Mucosa of rectum (tissue), 2 donors: ENCODE results near the gene PRR22.

Experiments used
- H3K27ac ChIP-seq, 2 donors: one replicate each; pipeline ENCODE4 v1.7.0; 2013; ENCODE audit warnings: inconsistent platforms in 2 of 2, low read depth in 2 of 2, low read length in 2 of 2
- H3K27me3 ChIP-seq, 2 donors: one replicate each; pipeline ENCODE4 v1.7.0; 2013; ENCODE audit warnings: low read length in 2 of 2; ENCODE audit not compliant: control insufficient read depth in 2 of 2, insufficient read depth in 2 of 2
- H3K36me3 ChIP-seq, 2 donors: one replicate each; pipeline ENCODE4 v1.7.0; 2013; ENCODE audit warnings: low read length in 2 of 2; ENCODE audit not compliant: control insufficient read depth in 2 of 2, insufficient read depth in 2 of 2
- H3K4me1 ChIP-seq, 2 donors: one replicate each; pipeline ENCODE4 v1.7.0; 2013; ENCODE audit warnings: low read length in 2 of 2, mild to moderate bottlenecking in 1 of 2; ENCODE audit not compliant: control insufficient read depth in 2 of 2, insufficient read depth in 2 of 2
- H3K4me3 ChIP-seq, 2 donors: one replicate each; pipeline ENCODE4 v1.7.0; 2013; ENCODE audit warnings: low read length in 2 of 2
- H3K9ac ChIP-seq, 2 donors: one replicate each; pipeline ENCODE4 v1.7.0; 2013; ENCODE audit warnings: low read length in 2 of 2, low read depth in 1 of 2, mild to moderate bottlenecking in 1 of 2
- H3K9me3 ChIP-seq, 2 donors: one replicate each; pipeline ENCODE4 v1.7.0; 2013; ENCODE audit warnings: low read length in 2 of 2; ENCODE audit not compliant: control insufficient read depth in 2 of 2
- donor health status: healthy.
- donor health status: Normal muscosa, but diverticular disease.

PRR22 gene

DNA sequence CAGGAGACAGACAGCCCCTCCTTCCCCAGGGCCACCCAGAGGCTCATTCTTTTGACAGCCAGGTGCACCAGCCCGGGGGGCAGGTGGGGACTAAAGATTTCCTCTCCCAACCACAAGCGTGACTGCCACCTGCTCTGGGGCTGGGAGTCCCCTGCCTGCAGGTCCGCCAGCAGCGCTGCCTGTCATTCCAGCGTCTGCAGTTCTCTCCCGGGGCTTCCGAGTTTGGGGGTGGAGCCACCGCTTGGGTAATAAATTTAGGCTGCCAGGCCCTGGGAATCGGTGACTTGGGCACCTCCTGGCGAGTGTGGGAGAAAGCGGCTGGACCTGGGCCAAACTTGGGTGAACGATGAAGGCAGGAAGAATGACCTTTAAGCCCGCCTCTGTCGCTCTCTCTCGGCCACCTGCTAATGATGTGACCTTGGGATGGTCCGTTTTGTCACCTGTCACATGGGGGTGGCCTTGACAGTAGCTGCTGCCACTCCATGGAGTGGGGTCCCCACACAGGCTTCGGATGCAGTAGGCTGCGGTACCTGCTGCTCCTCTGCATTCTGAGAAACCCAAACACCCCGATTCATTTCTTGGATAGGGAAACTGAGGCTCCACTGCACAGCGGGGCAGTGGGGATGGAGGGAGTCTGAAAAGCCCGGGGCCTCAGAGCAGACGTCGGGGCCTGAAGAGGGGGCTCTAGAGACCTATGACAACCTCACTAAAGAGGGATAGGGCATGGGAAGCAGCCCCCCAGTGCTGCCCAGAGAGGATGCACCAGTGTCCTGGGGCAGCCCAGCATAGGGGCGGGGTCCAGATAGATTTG, 42.2 kb upstream of the PRR22 start:
- Histone ChIP-seq H3K4me3 (peak overlapping the region in 1 of 2 donors; percentile 81), H3K36me3 (peaks cover 0 to 7% of the 10 kb centered on the region in 2 donors), H3K9me3 (no peaks in the 10 kb centered on the region), H3K27ac (peak overlapping the region in 1 of 2 donors; percentile 85), H3K9ac (peak overlapping the region; percentile 5 to 22), H3K4me1 (peaks cover 11 to 19% of the 10 kb centered on the region in 2 donors), H3K27me3 (no peaks in the 10 kb centered on the region)

DNA sequence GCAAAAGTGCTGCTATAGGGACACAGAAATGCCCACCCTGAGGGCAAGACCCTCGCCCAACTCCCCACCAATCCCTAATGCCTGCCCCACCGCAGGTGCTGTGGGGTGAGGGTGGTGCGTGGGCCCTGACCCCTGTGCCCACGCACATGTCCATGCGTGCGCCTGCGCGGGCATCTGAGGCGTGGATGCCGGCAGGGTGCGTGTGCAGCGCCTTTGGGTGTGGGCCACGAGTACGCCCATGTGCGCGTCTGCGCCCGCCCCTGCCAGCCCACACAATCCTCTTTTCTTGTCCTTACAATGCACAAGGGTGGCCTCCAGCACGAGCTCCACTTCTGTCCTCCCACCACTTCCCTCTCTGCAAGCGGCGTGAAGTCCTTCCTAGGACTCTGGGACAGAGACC, 40.6 kb upstream of the PRR22 start:
- no peak overlapping the region for H3K4me3 ChIP-seq
- H3K9me3 ChIP-seq: no peaks in the 10 kb centered on the region
- peaks cover 0 to under 1% of the 10 kb centered on the region in 2 donors for H3K36me3 ChIP-seq
- H3K27me3 ChIP-seq: no peaks in the 10 kb centered on the region
- H3K27ac ChIP-seq: no peak overlapping the region
- peaks cover 11 to 19% of the 10 kb centered on the region in 2 donors for H3K4me1 ChIP-seq
- no peak overlapping the region for H3K9ac ChIP-seq

DNA sequence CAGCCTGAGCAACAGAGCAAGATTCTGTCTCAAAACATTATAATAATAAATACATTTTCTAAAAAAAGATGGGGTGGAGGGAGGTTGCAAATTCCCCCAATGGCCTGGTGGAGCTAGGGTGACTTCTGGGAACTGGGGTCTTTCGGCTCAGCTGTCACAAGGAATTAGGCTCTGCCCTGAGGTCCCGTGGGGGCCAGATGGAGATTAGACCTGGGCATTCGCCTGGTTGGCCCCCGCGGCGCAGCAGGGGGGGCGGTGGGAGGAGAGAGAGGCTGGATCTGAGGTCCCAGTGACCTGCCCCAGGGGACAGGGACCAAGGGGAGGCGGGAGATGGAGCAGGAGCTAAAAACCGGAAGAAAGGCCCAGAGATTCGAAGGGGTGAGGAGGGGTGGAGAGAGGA, 40.2 kb upstream of the PRR22 start:
- Histone ChIP-seq H3K9ac (no peak overlapping the region), H3K9me3 (no peaks in the 10 kb centered on the region), H3K4me1 (peaks cover 11 to 18% of the 10 kb centered on the region in 2 donors), H3K4me3 (no peak overlapping the region), H3K36me3 (no peaks in the 10 kb centered on the region), H3K27me3 (no peaks in the 10 kb centered on the region), H3K27ac (no peak overlapping the region)

DNA sequence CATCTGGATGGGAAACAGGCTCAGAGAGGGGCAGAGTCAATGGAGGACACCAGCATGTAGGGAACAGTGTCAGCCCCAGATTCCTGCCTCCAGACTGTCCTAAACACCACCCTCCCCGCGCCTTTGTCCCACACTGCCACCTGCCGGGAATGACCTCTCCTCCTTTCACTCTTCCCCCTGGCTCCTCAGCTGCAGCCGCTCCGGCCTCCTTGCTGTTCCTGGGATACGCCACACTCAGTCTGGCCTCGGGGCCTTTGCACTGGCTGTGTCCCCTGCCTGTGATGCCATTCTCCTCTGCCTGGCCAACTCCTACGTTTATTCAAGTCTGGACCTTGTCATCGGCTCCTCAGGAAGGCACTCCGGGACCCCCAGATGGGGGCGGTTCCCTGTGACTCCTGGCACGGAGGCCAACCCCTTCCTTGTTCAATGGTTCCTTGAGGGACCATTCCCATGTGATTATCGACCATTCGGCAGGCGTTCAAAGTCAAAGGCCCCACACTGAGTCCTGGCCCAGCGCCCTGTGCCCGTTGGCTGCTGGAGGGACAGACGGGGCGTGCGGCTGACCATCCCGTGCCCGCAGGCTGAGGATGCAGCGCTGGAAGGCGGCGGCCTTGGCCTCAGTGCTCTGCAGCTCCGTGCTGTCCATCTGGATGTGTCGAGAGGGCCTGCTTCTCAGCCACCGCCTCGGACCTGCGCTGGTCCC, 39.2 kb upstream of the PRR22 start:
- H3K9ac ChIP-seq: no peak overlapping the region
- H3K27me3 ChIP-seq: no peaks in the 10 kb centered on the region
- no peaks in the 10 kb centered on the region for H3K36me3 ChIP-seq
- no peak overlapping the region for H3K27ac ChIP-seq
- peaks cover 10 to 14% of the 10 kb centered on the region in 2 donors for H3K4me1 ChIP-seq
- H3K9me3 ChIP-seq: no peaks in the 10 kb centered on the region
- H3K4me3 ChIP-seq: no peak overlapping the region

DNA sequence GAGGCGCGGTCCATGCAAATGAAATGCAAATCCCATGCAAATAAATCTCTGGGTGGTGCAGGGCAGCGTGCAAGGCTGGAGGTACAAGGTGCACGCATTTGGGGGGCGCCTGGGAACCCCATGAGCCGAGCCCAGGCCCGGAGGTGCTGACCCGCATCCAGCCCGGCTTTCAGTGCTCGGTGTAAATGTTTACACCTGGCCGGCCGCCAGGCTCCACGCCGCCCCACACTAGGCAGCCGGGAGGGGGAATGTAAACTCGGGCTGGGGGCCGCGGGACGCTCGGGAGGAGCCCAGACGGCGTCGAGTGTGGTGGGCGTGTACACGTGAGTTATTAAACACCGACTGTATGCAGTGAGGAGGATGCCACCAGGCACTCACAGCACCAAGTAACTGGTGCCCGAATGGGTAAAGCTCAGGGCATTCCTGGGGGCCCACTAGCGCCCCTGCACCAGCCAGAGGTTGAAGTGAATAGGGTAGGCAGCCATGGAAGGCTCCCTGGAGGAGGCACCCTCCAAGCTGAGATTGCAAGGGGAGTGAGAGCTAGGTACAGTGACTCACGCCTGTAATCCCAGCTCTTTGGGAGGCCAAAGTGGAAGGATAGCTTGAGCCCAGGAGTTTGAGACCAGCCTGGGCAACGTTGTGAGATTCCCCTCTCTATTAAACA, 37.8 kb upstream of the PRR22 start:
- Histone ChIP-seq H3K27me3 (no peaks in the 10 kb centered on the region), H3K9me3 (no peaks in the 10 kb centered on the region), H3K27ac (no peak overlapping the region), H3K4me3 (no peak overlapping the region), H3K9ac (no peak overlapping the region), H3K36me3 (no peaks in the 10 kb centered on the region), H3K4me1 (peaks cover 2 to 9% of the 10 kb centered on the region in 2 donors)

DNA sequence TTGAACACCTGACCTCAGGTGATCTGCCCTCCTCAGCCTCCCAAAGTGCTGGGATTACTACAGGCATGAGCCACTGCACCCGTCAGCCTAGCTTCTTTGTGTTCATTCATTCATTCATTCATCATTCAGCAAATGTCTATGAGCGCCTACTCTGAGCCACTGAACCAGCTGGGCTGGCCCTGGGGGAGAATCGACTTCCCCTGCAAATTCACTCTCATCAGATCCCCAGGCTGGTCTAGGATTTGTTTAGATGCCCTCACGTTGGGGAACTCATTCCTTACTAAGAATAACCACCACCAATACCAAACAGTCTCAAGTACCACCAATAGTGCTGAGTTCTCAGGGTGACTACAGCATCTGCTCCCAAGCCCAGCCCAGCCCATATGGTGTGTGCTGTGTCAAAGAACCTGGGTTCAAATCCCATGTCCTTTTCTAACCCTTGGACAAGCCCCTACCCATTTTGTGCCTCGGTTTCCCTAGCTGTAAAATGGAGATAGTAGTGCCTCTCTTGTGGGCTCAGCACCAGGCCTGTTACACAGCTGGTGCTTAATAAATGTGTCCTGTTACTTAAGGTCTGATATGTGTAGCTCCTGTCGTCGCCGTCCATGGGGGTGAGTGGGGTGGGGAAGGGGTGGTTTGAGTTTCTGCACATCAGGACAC, 37.1 kb upstream of the PRR22 start:
- no peaks in the 10 kb centered on the region for H3K36me3 ChIP-seq
- H3K9me3 ChIP-seq: no peaks in the 10 kb centered on the region
- no peak overlapping the region for H3K4me3 ChIP-seq
- no peaks in the 10 kb centered on the region for H3K27me3 ChIP-seq
- H3K4me1 ChIP-seq: peaks cover 0 to 3% of the 10 kb centered on the region in 2 donors
- H3K27ac ChIP-seq: no peak overlapping the region
- no peak overlapping the region for H3K9ac ChIP-seq

DNA sequence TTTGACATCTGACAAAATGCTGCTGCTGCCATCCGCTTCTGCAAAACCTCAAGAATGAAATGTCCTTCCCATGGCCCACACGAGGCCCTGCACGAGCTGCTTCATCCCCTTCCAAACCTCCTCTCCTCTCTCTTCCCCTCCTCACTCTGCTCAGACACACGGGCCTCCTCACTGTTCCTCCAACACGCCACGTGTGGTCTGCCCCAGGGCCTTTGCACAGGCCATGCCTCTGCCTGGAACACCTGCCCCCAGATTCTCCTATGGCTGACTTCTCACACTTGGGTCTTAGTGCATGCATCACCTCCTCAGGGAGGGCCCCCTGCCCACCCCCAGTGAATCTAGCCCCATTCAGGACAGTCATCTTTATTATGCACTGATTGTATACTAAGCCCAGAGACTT, 36.2 kb upstream of the PRR22 start:
- Histone ChIP-seq H3K4me3 (no peak overlapping the region), H3K9ac (no peak overlapping the region), H3K27ac (no peak overlapping the region), H3K4me1 (no peaks in the 10 kb centered on the region), H3K9me3 (no peaks in the 10 kb centered on the region), H3K36me3 (no peaks in the 10 kb centered on the region), H3K27me3 (no peaks in the 10 kb centered on the region)

DNA sequence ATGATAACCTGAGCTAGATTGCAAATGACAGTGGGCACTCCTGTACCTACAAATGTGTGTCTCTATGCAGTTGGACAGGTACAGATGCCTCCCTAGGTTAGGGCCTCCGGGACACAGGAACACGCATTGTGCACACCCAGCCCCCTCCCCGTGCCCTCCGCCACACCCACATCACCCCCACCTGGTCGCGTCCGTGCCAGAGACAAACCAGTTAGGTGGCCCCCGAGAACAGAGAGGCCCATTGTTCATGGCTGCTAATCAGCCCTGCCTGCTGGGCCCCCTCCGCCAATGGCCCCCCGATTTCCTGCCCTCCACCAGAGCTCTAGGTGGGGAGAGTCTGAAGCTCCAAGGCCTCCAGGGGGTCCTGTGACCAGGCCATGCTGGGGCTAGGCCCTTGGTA, 34.0 kb upstream of the PRR22 start:
- no peaks in the 10 kb centered on the region for H3K36me3 ChIP-seq
- H3K4me3 ChIP-seq: no peak overlapping the region
- peaks cover 6 to 7% of the 10 kb centered on the region in 2 donors for H3K4me1 ChIP-seq
- H3K27ac ChIP-seq: no peak overlapping the region
- H3K9ac ChIP-seq: no peak overlapping the region
- H3K27me3 ChIP-seq: no peaks in the 10 kb centered on the region
- H3K9me3 ChIP-seq: no peaks in the 10 kb centered on the region

DNA sequence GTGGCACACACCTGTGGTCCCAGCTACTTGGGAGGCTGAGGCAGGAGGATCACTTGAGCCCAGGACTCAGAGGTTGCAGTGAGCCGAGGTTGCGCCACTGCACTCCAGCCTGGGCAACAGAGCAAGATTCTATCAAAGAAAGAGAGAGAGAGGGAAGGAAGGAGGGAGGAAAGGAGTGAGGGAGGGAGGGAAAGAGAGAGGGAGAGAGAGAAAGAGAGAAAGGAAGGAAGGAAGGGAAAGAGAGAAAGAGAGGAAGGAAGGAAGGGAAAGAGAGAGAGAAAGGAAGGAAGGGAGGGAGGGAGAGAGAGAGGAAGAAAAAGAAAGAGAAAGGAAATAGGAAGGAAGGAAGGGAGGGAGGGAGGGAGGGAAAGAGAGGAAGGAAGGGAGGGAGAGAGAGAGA, 32.7 kb upstream of the PRR22 start:
- H3K4me1 ChIP-seq: peaks cover 6 to 7% of the 10 kb centered on the region in 2 donors
- no peaks in the 10 kb centered on the region for H3K9me3 ChIP-seq
- H3K27ac ChIP-seq: no peak overlapping the region
- H3K4me3 ChIP-seq: no peak overlapping the region
- no peaks in the 10 kb centered on the region for H3K36me3 ChIP-seq
- no peaks in the 10 kb centered on the region for H3K27me3 ChIP-seq
- no peak overlapping the region for H3K9ac ChIP-seq
